HCT116 (cell line): ENCODE results near the gene SEZ6L2. TPM values are rescaled to one million over a fixed set of nuclear protein-coding genes. Genes with fewer than 3 reads are reported as not detected.

Experiments
- ATAC-seq: fragments of 200-7000 bp; cut with Tn5 transposase; 2 replicates; pipeline ENCODE4 v1.9.1; 2020; ENCODE audit warnings: mild to moderate bottlenecking, moderate library complexity
- BruUV-seq: library from RNA; stranded (reverse); fragments of 400-500 nt; replicated peaks from 2 replicates; lab custom pipeline; 2021; lab: Mats Ljungman, UMichigan
- CTCF ChIA-PET: fragments of 300-600 bp; sonication (Branson Sonifier 250); formaldehyde crosslinking; loops from one replicate; lab custom pipeline; 2021; ENCODE audit warnings: antibody characterized with exemption; lab: Charles Lee
- POLR2A ChIA-PET: fragments of 300-600, 350-600 bp; sonication (Branson Sonifier 250); formaldehyde crosslinking; loops from one replicate; lab custom pipeline; 2021; ENCODE audit warnings: antibody characterized with exemption; lab: Charles Lee
- RAD21 ChIA-PET, 2 experiments: fragments of 300-600 bp; sonication (Branson Sonifier 250); formaldehyde crosslinking; loops; one replicate each; lab custom pipeline; 2023; ENCODE audit warnings: low total read pairs in 2 of 2; ENCODE audit not compliant: uncharacterized antibody in 2 of 2, unreplicated experiment in 2 of 2, low non-redundant PET in 1 of 2; lab: Charles Lee
- DNase-seq: peaks from one replicate; pipeline ENCODE4 v3.0.0-alpha.2; 2010; ENCODE audit warnings: low read depth, low spot score
- H2AFZ ChIP-seq: fragments of 200-600 bp; shearing (Covaris generic), sonication (generic); 2 replicates; pipeline ENCODE4 v1.6.1; 2017; ENCODE audit warnings: low read depth, mixed run types, mixed read lengths, antibody characterized with exemption, low read length; ENCODE audit not compliant: poor library complexity, severe bottlenecking
- H3K27ac ChIP-seq: 2 replicates; pipeline ENCODE4 v1.5.1; 2012; ENCODE audit warnings: low read depth, low read length
- H3K27me3 ChIP-seq: fragments of 200-600 bp; sonication (generic); 2 replicates; pipeline ENCODE4 v1.6.1; 2016; ENCODE audit warnings: mixed run types, low read length, mixed read lengths; ENCODE audit not compliant: insufficient read depth
- H3K36me3 ChIP-seq, 2 experiments: fragments of 200-500 bp in 1 of 2; fragments of 200-600 bp in 1 of 2; sonication (Bioruptor generic) in 1 of 2; sonication (generic) in 1 of 2; 2 replicates each; pipeline versions ENCODE4 v1.5.1 to v1.6.1; 2014 to 2016; ENCODE audit warnings: low read length in 2 of 2, inconsistent platforms in 1 of 2, mixed read lengths in 1 of 2, mixed run types in 1 of 2; ENCODE audit not compliant: insufficient read depth in 2 of 2, control insufficient read depth in 1 of 2
- H3K4me1 ChIP-seq, 2 experiments: fragments of 200-600 bp in 1 of 2; sonication (generic) in 1 of 2; 2 replicates each; pipeline versions ENCODE4 v1.5.1 to v1.6.1; 2012 to 2017; ENCODE audit warnings: low read length in 2 of 2, inconsistent platforms in 1 of 2, mild to moderate bottlenecking in 1 of 2, mixed read lengths in 1 of 2, mixed run types in 1 of 2, moderate library complexity in 1 of 2; ENCODE audit not compliant: insufficient read depth in 2 of 2, control insufficient read depth in 1 of 2
- H3K4me2 ChIP-seq: fragments of 200-600 bp; sonication (generic); 2 replicates; pipeline ENCODE4 v1.6.1; 2017; ENCODE audit warnings: mixed run types, low read length, mixed read lengths
- H3K4me3 ChIP-seq, 2 experiments: fragments of 200-600 bp in 1 of 2; sonication (generic) in 1 of 2; replicated peaks in 1 of 2; 2 replicates each; pipeline ENCODE4 v1.5.1; 2011 to 2016; ENCODE audit warnings: low read length in 2 of 2, control low read depth in 1 of 2, low read depth in 1 of 2, mild to moderate bottlenecking in 1 of 2, mixed read lengths in 1 of 2, mixed run types in 1 of 2
- H3K79me2 ChIP-seq: fragments of 200-600 bp; sonication (generic); 2 replicates; pipeline ENCODE4 v1.6.1; 2017; ENCODE audit warnings: mild to moderate bottlenecking, mixed run types, low read length, moderate library complexity, mixed read lengths; ENCODE audit not compliant: insufficient read depth
- H3K9ac ChIP-seq: fragments of 200-600 bp; sonication (generic); 2 replicates; pipeline ENCODE4 v1.6.1; 2016; ENCODE audit warnings: low read length, mixed read lengths
- H3K9me2 ChIP-seq: fragments of 200-600 bp; sonication (generic), shearing (Covaris generic); 2 replicates; pipeline ENCODE4 v1.6.1; 2017; ENCODE audit warnings: mixed run types, mild to moderate bottlenecking, moderate library complexity; ENCODE audit not compliant: insufficient read depth
- H3K9me3 ChIP-seq, 2 experiments: fragments of 200-500 bp in 1 of 2; fragments of 200-600 bp in 1 of 2; sonication (Bioruptor generic) in 1 of 2; sonication (generic) in 1 of 2; 2 replicates each; pipeline ENCODE4 v1.6.1; 2014 to 2017; ENCODE audit warnings: low read length in 2 of 2, mixed read lengths in 2 of 2, inconsistent platforms in 1 of 2, low read depth in 1 of 2, mild to moderate bottlenecking in 1 of 2, mixed run types in 1 of 2, moderate library complexity in 1 of 2; ENCODE audit not compliant: control insufficient read depth in 1 of 2, insufficient read depth in 1 of 2
- H4K20me1 ChIP-seq: fragments of 200-600 bp; sonication (generic), shearing (Covaris generic); 2 replicates; pipeline ENCODE4 v1.6.1; 2017; ENCODE audit warnings: mixed run types, mild to moderate bottlenecking, moderate library complexity; ENCODE audit not compliant: insufficient read depth
- ATF3 ChIP-seq: IDR thresholded peaks from 2 replicates; pipeline ENCODE4 v1.6.1; 2012
- CBX3 ChIP-seq: IDR thresholded peaks from 2 replicates; pipeline ENCODE4 v1.6.1; 2012; ENCODE audit warnings: low read depth
- CEBPB ChIP-seq: IDR thresholded peaks from 2 replicates; pipeline ENCODE4 v1.6.1; 2012; ENCODE audit warnings: low read depth
- EGR1 ChIP-seq: IDR thresholded peaks from 2 replicates; pipeline ENCODE4 v1.6.1; 2012; ENCODE audit warnings: low read depth
- EZH2phosphoT487 ChIP-seq: fragments of 200-600 bp; IDR thresholded peaks from 2 replicates; pipeline ENCODE4 v1.6.1; 2018; ENCODE audit warnings: antibody characterized with exemption, borderline replicate concordance
- FOSL1 ChIP-seq: IDR thresholded peaks from 2 replicates; pipeline ENCODE4 v1.6.1; 2012; ENCODE audit warnings: low read depth
- JUND ChIP-seq: IDR thresholded peaks from 2 replicates; pipeline ENCODE4 v1.6.1; 2012
- MAX ChIP-seq: IDR thresholded peaks from 2 replicates; pipeline ENCODE4 v1.6.1; 2012
- POLR2A ChIP-seq: IDR thresholded peaks from 2 replicates; pipeline ENCODE4 v1.7.0; 2011; ENCODE audit warnings: borderline replicate concordance; ENCODE audit not compliant: insufficient read depth, insufficient read length; ENCODE audit errors: extremely low read depth
- POLR2AphosphoS5 ChIP-seq: IDR thresholded peaks from 2 replicates; pipeline ENCODE4 v1.6.1; 2011; ENCODE audit warnings: mild to moderate bottlenecking, low read depth, low read length, moderate library complexity
- RAD21 ChIP-seq: IDR thresholded peaks from 2 replicates; pipeline ENCODE4 v1.6.1; 2012; ENCODE audit warnings: low read depth, mild to moderate bottlenecking
- REST ChIP-seq: IDR thresholded peaks from 2 replicates; pipeline ENCODE4 v1.6.1; 2012; ENCODE audit warnings: low read depth
- SIN3A ChIP-seq: IDR thresholded peaks from 2 replicates; pipeline ENCODE4 v1.6.1; 2012; ENCODE audit warnings: low read depth
- TCF7L2 ChIP-seq: IDR thresholded peaks from 2 replicates; pipeline ENCODE4 v1.7.0; 2011; ENCODE audit warnings: borderline replicate concordance, inconsistent platforms; ENCODE audit not compliant: insufficient read depth, insufficient read length; ENCODE audit errors: extremely low read depth
- YY1 ChIP-seq: IDR thresholded peaks from 2 replicates; pipeline ENCODE4 v1.6.1; 2011; ENCODE audit warnings: low read length, low read depth, moderate library complexity, mild to moderate bottlenecking; ENCODE audit not compliant: insufficient replicate concordance; ENCODE audit errors: extremely low read depth
- ZBTB33 ChIP-seq: IDR thresholded peaks from 2 replicates; pipeline ENCODE4 v1.6.1; 2011; ENCODE audit warnings: mild to moderate bottlenecking, low read length, moderate library complexity; ENCODE audit not compliant: insufficient replicate concordance; ENCODE audit errors: extremely low read depth
- ZNF274 ChIP-seq: fragments of 200-500 bp; sonication (Bioruptor generic); IDR thresholded peaks from 2 replicates; pipeline ENCODE4 v1.6.1; 2014; ENCODE audit warnings: mild to moderate bottlenecking, low read depth, low read length, inconsistent platforms
- intact Hi-C: fragments of 100-400 bp; cut with micrococcal nuclease; formaldehyde crosslinking; loops from 2 replicates; pipeline ENCODE4 v1.10.0; 2022
- total RNA-seq: library from RNA; stranded (reverse); gene quantifications from one replicate; pipeline ENCODE4 v1.2.1, GENCODE V29; 2021; ENCODE audit not compliant: unreplicated experiment

The SEZ6L2 gene
- total RNA-seq, 1 experiment from 2014 or later: 49.3 TPM

GRCh38 chr16:29897333-29897732, 2.0 kb downstream of the SEZ6L2 start:
- Histone ChIP-seq H3K36me3 (no peaks in the 10 kb centered on the region), H3K4me2 (no peak overlapping the region), H4K20me1 (no peaks in the 10 kb centered on the region), H3K27me3 (no peaks in the 10 kb centered on the region), H3K9me3 (no peaks in the 10 kb centered on the region), H3K9ac (no peak overlapping the region), H3K9me2 (no peaks in the 10 kb centered on the region), H3K4me1 (peaks cover 9 to 31% of the 10 kb centered on the region in 2 experiments), H3K79me2 (no peaks in the 10 kb centered on the region), H2AFZ (no peak overlapping the region), H3K4me3 (no peak overlapping the region), H3K27ac (no peak overlapping the region)
- intact Hi-C loops: no loop called here
- ChIA-PET POLR2A (no interaction called here), CTCF (no interaction called here), RAD21 (no interaction called here)
- no peak for ATAC-seq
- no TSS peak for BruUV-seq
- no peak for TF ChIP-seq POLR2A
- no peak for TF ChIP-seq YY1
- no peak for TF ChIP-seq FOSL1
- no peak for TF ChIP-seq ZBTB33
- TF ChIP-seq JUND: no peak
- no peak for TF ChIP-seq CBX3
- TF ChIP-seq MAX: no peak
- TF ChIP-seq EGR1: no peak
- TF ChIP-seq RAD21: no peak
- TF ChIP-seq CEBPB: no peak
- TF ChIP-seq REST: no peak
- no peak for TF ChIP-seq ATF3
- TF ChIP-seq TCF7L2: no peak
- no peak for TF ChIP-seq SIN3A
- no peak for TF ChIP-seq EZH2phosphoT487
- no peak for TF ChIP-seq POLR2AphosphoS5
- no peak for TF ChIP-seq ZNF274
- DNase-seq: no peak
